ENCODE data around the gene NAT8L.
"Not testable (repeated sequence)": the region's sequence is repeated elsewhere in the genome, so short reads cannot be mapped to it uniquely, and the experiment has no call there.

The NAT8L gene

GRCh38 chr4:2059046-2059725 is at the start of gene NAT8L:
Gene NAT8L (plus strand): TSS chr4:2059327. CDS start chr4:2059512, 185 bp downstream.
- no peak for DNase-seq (ENCODE audit: low read depth in 2 of 2)

DNA sequence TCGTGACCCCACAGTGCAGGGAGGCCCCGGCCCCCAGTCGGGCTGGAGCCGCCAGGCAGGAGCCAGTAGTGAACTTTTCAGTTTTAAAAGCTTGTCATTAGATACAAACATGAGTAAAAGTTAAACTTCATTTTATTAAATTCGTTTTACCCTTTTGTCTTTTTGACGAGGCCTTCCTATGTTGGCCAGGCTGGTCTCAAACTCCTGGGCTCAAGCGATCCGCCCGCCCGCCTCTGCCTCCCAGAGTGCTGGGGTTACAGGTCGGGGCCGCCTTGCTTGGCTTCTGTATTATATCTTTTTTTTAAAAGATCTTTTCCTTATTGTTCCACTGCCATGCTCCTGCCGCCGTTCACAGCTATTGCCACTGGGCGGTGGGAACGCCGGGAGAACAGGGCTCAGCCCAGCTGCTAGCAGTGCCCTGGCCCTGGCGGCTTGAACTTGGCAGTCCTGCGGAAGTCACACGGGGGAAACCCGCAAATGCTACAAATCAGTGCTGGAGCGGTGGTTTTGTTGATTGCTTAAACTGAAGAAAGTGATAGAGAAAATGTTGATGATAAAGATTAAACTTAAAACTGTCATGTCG is 49.4 kb upstream of the NAT8L start:
- DNase-seq (ENCODE audit: low read depth in 2 of 2): peak in 1 of 2 donors; percentile 17

- no peak for DNase-seq (ENCODE audit: low read depth in 2 of 2)
These were observed 47.5 kb upstream of the NAT8L start for GRCh38 chr4:2011583-2011982.

DNA sequence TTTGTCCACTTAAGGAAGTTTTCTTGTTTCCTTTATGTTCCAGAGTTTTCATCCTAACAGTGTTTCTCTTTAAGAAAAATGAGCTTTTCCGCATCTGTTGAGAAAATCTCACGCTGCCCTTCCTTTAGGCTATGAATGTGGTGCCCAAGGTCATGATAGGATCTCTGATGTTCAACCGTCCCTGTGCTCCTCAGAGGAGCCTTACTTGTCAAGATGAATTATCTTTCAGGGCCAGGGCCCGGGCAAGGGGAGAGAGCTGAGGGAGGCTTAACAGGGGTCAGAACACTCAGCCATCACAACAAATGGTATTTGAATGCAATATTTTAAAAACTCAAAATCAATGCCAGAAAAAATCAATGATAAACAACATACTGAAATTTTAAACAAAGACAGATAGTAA is 44.1 kb upstream of the NAT8L start:
- DNase-seq (ENCODE audit: low read depth in 2 of 2): no peak

GRCh38 chr4:2021358-2022018 is 37.6 kb upstream of the NAT8L start:
- DNase-seq (ENCODE audit: low read depth in 2 of 2): not testable (repeated sequence)

- DNase-seq (ENCODE audit: low read depth in 2 of 2): no peak
These were observed 34.4 kb upstream of the NAT8L start for GRCh38 chr4:2024683-2025082.

DNA sequence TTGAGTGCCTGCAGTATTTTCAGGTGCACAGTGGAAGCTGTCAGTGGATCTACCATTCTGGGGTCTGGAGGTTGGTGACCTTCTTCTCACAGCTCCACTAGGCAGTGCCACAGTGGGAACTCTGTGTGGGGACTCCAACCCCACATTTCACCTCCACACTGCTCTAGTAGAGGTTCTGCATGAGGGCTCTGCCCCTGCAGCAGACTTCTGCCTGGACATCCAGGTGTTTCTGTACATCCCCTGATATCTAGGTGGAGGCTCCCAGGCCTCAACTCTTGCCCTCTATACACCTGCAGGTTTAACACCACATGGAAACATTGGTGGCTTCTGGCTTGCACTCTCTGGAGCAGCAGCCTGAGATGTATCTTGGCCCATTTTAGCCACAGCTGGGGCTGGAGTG is 33.3 kb upstream of the NAT8L start:
- DNase-seq (ENCODE audit: low read depth in 2 of 2): no peak

GRCh38 chr4:2027120-2027519 is 32.0 kb upstream of the NAT8L start:
- DNase-seq (ENCODE audit: low read depth in 2 of 2): not testable (repeated sequence)

GRCh38 chr4:2031161-2031560 is 28.0 kb upstream of the NAT8L start:
- DNase-seq (ENCODE audit: low read depth in 2 of 2): not testable (repeated sequence)

DNA sequence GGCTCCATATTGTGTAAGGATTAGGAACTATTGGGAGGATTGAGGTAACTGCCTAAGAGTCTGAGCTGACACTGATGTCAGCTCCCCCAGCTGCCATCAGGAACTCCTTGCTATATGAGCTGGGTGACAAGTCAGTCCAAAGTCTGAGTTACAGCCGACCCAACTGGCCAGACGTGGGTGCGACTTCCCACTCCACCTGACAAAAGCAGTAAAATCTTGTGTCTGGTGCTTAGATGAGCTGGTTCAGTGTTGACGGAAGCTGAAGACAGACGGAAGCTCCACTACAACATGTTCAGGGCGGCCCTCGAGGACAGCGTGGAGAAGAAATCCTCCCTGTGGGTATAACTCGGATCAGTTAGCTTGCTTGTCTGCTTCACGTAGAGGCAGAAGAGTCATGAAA is 22.8 kb upstream of the NAT8L start:
- DNase-seq (ENCODE audit: low read depth in 2 of 2): no peak

- no peak for DNase-seq (ENCODE audit: low read depth in 2 of 2)
These were observed 22.3 kb upstream of the NAT8L start for GRCh38 chr4:2036866-2037265.

DNA sequence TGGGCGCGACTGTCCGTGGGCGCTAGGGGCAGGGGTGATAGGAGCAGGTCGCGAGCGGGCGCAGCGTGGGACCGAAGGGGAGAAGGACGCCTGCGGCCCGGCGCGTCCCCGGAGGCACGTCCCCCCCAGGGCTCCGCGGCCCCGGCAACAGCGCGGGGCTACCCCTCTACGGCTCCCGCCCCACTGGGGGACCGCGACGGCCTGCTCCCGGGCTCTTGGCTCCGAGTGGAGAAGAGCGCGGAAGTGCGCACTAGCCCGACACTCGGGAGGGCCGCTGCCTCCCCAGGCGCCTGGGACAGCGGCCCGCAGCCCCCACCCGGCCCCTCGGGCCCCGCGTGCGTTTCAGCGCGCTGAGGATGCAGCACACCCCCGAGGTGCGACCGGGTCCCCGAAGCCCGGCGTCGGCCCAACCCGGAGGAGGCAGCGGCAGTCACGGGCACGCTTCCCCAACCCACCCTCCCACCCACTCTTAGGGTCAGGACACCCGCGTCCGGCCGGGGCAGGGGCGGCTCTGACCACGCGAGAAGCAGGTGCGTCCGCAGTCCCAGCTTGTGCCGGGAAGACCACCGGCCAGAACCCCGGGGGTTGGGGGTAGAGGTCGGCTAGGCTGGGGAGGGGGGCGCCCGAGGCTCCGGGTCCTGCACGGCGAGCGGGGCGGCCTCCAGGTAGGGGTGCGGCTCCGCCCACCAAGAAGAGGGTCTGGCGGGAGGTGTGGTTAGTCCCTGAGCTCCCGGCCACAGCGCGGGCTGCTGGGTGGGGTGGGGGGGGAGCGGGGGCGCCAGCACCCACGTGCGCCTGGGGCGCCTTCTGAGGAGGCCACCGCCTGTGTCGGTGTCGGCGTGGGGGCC is 18.5 kb upstream of the NAT8L start:
- no peak for DNase-seq (ENCODE audit: low read depth in 2 of 2)

GRCh38 chr4:2041239-2042130 is 17.6 kb upstream of the NAT8L start:
- peak; percentile 58 to 70 for DNase-seq (ENCODE audit: low read depth in 2 of 2)

- no peak for DNase-seq (ENCODE audit: low read depth in 2 of 2)
These were observed 16.8 kb upstream of the NAT8L start for GRCh38 chr4:2042204-2042946.

GRCh38 chr4:2042947-2043395 is 16.2 kb upstream of the NAT8L start:
- DNase-seq (ENCODE audit: low read depth in 2 of 2): no peak

DNA sequence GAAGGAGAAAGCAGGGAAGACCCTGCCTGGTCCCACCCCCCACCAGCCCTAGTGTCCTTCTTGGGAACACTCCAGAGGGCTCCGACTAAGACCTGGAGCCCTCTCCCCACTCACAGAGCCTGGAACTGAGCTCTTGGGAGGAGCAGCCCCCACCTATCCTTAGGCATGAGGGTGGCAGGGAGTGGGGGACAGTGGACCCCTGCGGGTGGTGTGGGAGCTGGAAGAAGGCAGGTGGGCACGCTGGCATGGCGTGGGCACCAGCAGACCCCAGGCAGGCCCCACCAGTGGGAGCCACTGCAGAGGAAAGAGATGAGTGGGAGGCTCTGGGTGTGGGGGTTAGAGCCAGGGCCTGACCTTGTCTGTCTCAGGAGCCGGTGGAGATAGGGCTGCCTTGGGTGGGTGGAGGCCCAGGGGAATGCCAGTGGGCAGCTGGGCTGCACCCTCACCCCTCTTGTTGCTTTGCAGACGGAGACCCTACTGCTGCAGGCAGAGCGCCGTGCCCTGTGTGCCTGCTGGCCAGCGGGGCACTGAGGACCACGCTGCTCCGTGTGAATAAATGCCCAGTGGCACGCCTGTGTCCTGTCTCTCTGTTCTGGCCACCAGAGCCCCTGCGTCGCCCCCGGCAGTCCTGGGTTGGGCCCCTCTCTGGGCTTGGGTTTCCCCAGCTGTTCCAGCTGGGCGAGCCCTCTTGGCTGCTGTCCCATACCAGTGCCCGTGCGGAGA is 15.6 kb upstream of the NAT8L start:
- no peak for DNase-seq (ENCODE audit: low read depth in 2 of 2)

GRCh38 chr4:2044119-2044485 is 15.0 kb upstream of the NAT8L start:
- DNase-seq (ENCODE audit: low read depth in 2 of 2): no peak

DNA sequence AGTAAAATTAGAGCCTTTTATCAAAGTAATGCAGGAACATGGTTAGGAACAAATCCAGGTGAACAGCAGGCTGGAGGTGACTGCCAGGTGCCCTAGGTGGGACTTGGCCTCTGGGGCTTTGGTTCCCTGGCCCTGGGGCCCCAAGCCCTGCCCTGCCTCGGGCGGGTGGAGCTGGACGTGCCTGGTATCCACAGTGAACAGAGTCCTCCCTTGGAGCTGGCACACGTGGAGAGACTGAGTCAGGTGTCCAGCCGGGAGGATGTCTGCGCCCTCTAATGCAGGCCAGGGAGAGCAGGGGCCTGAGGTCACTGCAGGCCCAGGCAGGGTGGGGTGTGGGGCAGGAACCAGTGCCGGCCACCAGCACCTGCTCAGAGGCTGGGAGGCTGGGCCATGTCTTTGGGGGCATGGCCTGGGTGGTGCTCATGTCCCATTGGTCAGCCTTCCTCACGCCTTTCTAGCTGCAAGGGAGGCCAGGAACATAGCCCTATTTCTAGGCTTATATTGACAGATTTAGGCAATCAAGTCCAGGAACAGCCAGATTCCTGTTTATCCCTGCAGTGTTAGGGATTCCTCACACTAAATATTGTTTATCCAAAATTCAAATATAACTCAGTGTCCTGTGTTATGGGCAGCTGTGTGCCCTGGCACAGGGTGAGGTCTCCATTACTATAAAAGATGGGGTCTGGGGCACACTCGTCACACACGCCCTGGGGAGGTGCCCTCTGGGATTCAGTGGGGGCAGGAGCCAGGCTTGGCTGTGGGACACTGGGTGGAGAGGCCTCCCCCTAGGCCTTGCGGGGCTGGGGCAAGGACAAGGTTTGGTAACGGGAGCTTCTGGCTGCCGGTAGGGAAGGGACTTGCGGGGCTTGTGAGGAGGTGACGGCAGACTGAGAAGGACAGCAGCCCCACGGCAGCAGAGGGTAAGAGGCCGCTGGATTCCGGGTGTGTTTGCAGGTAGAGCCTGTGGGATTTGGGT is 14.3 kb upstream of the NAT8L start:
- no peak for DNase-seq (ENCODE audit: low read depth in 2 of 2)

- no peak for DNase-seq (ENCODE audit: low read depth in 2 of 2)
These were observed 13.6 kb upstream of the NAT8L start for GRCh38 chr4:2045518-2045951.
